Measurements from ENCODE around the gene AMH. TPM values are rescaled to one million over a fixed set of nuclear protein-coding genes. Genes with fewer than 3 reads are reported as not detected.
A peak's percentile ranks its signal among the peaks of the same experiment; 100 is the strongest.

Gene AMH
- total RNA-seq, 1 experiment from 2014 or later, result 11.2 TPM

DNA sequence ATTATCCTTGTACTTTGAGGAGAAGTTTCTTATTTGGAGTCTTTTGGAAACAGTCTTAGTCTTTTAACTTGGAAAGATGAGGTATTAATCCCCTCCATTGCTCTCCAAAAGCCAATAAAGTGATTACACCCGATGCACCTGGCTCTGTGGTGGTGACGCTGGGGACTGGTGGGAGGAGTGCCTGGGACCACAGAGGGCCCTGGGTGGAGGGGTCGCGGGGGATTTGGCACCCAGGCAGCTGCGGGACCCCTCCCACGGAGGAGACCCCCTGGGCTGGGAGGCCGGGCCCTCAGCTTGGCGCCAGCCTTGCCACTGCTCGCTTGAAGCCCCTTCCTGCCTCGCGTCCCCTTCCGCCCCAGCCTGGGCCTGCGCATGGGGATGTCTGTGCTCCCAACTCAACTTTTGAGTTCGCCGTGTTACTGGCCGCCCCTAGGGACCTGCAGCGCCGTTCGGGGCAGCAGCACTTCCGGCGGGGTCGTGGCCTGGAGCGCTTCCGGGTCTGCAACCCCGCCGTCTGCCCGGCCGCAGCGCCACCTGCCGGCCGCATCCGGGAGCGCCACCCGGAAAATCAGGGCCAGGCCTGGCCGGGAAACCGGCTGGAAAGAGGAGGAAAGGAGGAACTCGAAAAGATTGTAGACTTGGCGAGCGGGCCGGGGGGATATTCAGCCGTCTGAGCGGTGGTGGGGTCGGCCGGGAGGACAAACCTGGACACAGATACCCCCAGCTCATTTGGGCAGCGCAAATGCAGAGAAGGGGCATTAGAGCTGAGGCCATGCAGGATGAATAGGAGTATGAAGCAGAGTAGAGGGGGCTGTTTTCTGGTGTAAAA is 24.4 kb downstream of the AMH start:
- ATAC-seq, result peak; percentile 61
- no peaks in the 10 kb centered on the region; the same call in 1 of the 2 replicates for H3K27me3 Mint-ChIP-seq (ENCODE audit: low read depth)
- H3K9me3 Mint-ChIP-seq, result no peaks in the 10 kb centered on the region
- CTCF ChIA-PET, result interaction anchor here (0.5 to 3.0 kb wide), 11 partner anchors 12 to 127 kb away, joined by 3 to 42 read pairs (median 9); no protein-coding TSS in a partner anchor
- peak overlapping the region; percentile 98 for H3K27ac Mint-ChIP-seq
- DNase-seq (ENCODE audit: low spot score), result peak; percentile 89
- POLR2A ChIA-PET, result no interaction called here
- H3K36me3 Mint-ChIP-seq, result peaks cover 8% of the 10 kb centered on the region
- peak overlapping the region; percentile 59 for H3K4me3 Mint-ChIP-seq
- H3K4me1 Mint-ChIP-seq, result peaks cover 23% of the 10 kb centered on the region
- TF ChIP-seq CREB1 (CRISPR knock-in tag; IDR thresholded peaks at IDR 0.05) (no peak; the same call in 1 of the 2 replicates), TCF7 (CRISPR knock-in tag; IDR thresholded peaks at IDR 0.05; ENCODE audit: low read depth) (no peak), NR1H2 (CRISPR knock-in tag; IDR thresholded peaks at IDR 0.05) (no peak), RELA (CRISPR knock-in tag; IDR thresholded peaks at IDR 0.05; ENCODE audit: borderline replicate concordance) (no peak), KAT7 (CRISPR knock-in tag; IDR thresholded peaks at IDR 0.05; ENCODE audit: borderline replicate concordance) (peak; percentile 69; the same call in 1 of the 2 replicates), FOXJ3 (CRISPR knock-in tag; IDR thresholded peaks at IDR 0.05; ENCODE audit: borderline replicate concordance) (no peak), CBFB (CRISPR knock-in tag; IDR thresholded peaks at IDR 0.05; ENCODE audit: low read depth) (0 out of 2 replicates have a peak, but pooled peaks have one; percentile 22), FOXK1 (CRISPR knock-in tag; IDR thresholded peaks at IDR 0.05) (peak; percentile 70; the same call in 1 of the 2 replicates), RORB (CRISPR knock-in tag; IDR thresholded peaks at IDR 0.05) (no peak), OVOL2 (CRISPR knock-in tag; IDR thresholded peaks at IDR 0.05; ENCODE audit: borderline replicate concordance) (no peak), ZNF263 (CRISPR knock-in tag; IDR thresholded peaks at IDR 0.05; ENCODE audit: low read depth) (0 out of 2 replicates have a peak, but pooled peaks have one; percentile 57), MXD4 (CRISPR knock-in tag; IDR thresholded peaks at IDR 0.05; ENCODE audit: borderline replicate concordance) (no peak), ZNF317 (CRISPR knock-in tag; IDR thresholded peaks at IDR 0.05; ENCODE audit: borderline replicate concordance, low read depth) (no peak), PRRX2 (CRISPR knock-in tag; IDR thresholded peaks at IDR 0.05) (no peak)
- TF ChIP-seq, protein P1, sequence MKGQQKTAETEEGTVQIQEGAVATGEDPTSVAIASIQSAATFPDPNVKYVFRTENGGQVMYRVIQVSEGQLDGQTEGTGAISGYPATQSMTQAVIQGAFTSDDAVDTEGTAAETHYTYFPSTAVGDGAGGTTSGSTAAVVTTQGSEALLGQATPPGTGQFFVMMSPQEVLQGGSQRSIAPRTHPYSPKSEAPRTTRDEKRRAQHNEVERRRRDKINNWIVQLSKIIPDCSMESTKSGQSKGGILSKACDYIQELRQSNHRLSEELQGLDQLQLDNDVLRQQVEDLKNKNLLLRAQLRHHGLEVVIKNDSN (CRISPR knock-in tag; IDR thresholded peaks at IDR 0.05), result no peak; the same call in 1 of the 2 replicates
- TF ChIP-seq, protein P2, sequence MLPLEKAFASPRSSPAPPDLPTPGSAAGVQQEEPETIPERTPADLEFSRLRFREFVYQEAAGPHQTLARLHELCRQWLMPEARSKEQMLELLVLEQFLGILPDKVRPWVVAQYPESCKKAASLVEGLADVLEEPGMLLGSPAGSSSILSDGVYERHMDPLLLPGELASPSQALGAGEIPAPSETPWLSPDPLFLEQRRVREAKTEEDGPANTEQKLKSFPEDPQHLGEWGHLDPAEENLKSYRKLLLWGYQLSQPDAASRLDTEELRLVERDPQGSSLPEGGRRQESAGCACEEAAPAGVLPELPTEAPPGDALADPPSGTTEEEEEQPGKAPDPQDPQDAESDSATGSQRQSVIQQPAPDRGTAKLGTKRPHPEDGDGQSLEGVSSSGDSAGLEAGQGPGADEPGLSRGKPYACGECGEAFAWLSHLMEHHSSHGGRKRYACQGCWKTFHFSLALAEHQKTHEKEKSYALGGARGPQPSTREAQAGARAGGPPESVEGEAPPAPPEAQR (CRISPR knock-in tag; IDR thresholded peaks at IDR 0.05), result no peak
- TF ChIP-seq, protein P3, sequence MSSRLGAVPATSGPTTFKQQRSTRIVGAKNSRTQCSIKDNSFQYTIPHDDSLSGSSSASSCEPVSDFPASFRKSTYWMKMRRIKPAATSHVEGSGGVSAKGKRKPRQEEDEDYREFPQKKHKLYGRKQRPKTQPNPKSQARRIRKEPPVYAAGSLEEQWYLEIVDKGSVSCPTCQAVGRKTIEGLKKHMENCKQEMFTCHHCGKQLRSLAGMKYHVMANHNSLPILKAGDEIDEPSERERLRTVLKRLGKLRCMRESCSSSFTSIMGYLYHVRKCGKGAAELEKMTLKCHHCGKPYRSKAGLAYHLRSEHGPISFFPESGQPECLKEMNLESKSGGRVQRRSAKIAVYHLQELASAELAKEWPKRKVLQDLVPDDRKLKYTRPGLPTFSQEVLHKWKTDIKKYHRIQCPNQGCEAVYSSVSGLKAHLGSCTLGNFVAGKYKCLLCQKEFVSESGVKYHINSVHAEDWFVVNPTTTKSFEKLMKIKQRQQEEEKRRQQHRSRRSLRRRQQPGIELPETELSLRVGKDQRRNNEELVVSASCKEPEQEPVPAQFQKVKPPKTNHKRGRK (CRISPR knock-in tag; IDR thresholded peaks at IDR 0.05; ENCODE audit: borderline replicate concordance), result no peak
- TF ChIP-seq, protein P4, sequence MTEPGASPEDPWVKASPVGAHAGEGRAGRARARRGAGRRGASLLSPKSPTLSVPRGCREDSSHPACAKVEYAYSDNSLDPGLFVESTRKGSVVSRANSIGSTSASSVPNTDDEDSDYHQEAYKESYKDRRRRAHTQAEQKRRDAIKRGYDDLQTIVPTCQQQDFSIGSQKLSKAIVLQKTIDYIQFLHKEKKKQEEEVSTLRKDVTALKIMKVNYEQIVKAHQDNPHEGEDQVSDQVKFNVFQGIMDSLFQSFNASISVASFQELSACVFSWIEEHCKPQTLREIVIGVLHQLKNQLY (CRISPR knock-in tag; IDR thresholded peaks at IDR 0.05), result no peak
- TF ChIP-seq, protein P5, sequence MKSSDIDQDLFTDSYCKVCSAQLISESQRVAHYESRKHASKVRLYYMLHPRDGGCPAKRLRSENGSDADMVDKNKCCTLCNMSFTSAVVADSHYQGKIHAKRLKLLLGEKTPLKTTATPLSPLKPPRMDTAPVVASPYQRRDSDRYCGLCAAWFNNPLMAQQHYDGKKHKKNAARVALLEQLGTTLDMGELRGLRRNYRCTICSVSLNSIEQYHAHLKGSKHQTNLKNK (CRISPR knock-in tag; IDR thresholded peaks at IDR 0.05), result no peak
- TF ChIP-seq, protein P6, sequence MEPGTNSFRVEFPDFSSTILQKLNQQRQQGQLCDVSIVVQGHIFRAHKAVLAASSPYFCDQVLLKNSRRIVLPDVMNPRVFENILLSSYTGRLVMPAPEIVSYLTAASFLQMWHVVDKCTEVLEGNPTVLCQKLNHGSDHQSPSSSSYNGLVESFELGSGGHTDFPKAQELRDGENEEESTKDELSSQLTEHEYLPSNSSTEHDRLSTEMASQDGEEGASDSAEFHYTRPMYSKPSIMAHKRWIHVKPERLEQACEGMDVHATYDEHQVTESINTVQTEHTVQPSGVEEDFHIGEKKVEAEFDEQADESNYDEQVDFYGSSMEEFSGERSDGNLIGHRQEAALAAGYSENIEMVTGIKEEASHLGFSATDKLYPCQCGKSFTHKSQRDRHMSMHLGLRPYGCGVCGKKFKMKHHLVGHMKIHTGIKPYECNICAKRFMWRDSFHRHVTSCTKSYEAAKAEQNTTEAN (CRISPR knock-in tag; IDR thresholded peaks at IDR 0.05), result no peak
- TF ChIP-seq, protein P7, sequence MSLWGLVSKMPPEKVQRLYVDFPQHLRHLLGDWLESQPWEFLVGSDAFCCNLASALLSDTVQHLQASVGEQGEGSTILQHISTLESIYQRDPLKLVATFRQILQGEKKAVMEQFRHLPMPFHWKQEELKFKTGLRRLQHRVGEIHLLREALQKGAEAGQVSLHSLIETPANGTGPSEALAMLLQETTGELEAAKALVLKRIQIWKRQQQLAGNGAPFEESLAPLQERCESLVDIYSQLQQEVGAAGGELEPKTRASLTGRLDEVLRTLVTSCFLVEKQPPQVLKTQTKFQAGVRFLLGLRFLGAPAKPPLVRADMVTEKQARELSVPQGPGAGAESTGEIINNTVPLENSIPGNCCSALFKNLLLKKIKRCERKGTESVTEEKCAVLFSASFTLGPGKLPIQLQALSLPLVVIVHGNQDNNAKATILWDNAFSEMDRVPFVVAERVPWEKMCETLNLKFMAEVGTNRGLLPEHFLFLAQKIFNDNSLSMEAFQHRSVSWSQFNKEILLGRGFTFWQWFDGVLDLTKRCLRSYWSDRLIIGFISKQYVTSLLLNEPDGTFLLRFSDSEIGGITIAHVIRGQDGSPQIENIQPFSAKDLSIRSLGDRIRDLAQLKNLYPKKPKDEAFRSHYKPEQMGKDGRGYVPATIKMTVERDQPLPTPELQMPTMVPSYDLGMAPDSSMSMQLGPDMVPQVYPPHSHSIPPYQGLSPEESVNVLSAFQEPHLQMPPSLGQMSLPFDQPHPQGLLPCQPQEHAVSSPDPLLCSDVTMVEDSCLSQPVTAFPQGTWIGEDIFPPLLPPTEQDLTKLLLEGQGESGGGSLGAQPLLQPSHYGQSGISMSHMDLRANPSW (CRISPR knock-in tag; conservative IDR thresholded peaks at IDR 0.05; ENCODE audit: low read depth), result no peak
- TF ChIP-seq, protein P8, sequence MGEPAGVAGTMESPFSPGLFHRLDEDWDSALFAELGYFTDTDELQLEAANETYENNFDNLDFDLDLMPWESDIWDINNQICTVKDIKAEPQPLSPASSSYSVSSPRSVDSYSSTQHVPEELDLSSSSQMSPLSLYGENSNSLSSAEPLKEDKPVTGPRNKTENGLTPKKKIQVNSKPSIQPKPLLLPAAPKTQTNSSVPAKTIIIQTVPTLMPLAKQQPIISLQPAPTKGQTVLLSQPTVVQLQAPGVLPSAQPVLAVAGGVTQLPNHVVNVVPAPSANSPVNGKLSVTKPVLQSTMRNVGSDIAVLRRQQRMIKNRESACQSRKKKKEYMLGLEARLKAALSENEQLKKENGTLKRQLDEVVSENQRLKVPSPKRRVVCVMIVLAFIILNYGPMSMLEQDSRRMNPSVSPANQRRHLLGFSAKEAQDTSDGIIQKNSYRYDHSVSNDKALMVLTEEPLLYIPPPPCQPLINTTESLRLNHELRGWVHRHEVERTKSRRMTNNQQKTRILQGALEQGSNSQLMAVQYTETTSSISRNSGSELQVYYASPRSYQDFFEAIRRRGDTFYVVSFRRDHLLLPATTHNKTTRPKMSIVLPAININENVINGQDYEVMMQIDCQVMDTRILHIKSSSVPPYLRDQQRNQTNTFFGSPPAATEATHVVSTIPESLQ (CRISPR knock-in tag; IDR thresholded peaks at IDR 0.05), result 0 out of 2 replicates have a peak, but pooled peaks have one; percentile 78
- TF ChIP-seq, protein P9, sequence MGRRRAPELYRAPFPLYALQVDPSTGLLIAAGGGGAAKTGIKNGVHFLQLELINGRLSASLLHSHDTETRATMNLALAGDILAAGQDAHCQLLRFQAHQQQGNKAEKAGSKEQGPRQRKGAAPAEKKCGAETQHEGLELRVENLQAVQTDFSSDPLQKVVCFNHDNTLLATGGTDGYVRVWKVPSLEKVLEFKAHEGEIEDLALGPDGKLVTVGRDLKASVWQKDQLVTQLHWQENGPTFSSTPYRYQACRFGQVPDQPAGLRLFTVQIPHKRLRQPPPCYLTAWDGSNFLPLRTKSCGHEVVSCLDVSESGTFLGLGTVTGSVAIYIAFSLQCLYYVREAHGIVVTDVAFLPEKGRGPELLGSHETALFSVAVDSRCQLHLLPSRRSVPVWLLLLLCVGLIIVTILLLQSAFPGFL (CRISPR knock-in tag; IDR thresholded peaks at IDR 0.05; ENCODE audit: borderline replicate concordance), result peak; percentile 34; the same call in 1 of the 2 replicates

Data from WTC11 (cell line).